Duodenal mucosa (tissue), 2 donors: ENCODE measurements around the gene MIB2.

Experiments used
- H3K27ac ChIP-seq: one replicate; pipeline ENCODE4 v1.7.0; 2013; ENCODE audit warnings: low read depth, low read length
- H3K27me3 ChIP-seq, 2 donors: one replicate each; pipeline ENCODE4 v1.7.0; 2013; ENCODE audit warnings: low read length in 2 of 2, control low read depth in 1 of 2; ENCODE audit not compliant: insufficient read depth in 2 of 2, control insufficient read depth in 1 of 2
- H3K36me3 ChIP-seq, 2 donors: one replicate each; pipeline ENCODE4 v1.7.0; 2013; ENCODE audit warnings: low read length in 2 of 2, control low read depth in 1 of 2; ENCODE audit not compliant: insufficient read depth in 2 of 2, control insufficient read depth in 1 of 2
- H3K4me1 ChIP-seq, 2 donors: one replicate each; pipeline ENCODE4 v1.7.0; 2013; ENCODE audit warnings: low read length in 2 of 2, control low read depth in 1 of 2; ENCODE audit not compliant: insufficient read depth in 2 of 2, control insufficient read depth in 1 of 2
- H3K4me3 ChIP-seq, 2 donors: one replicate each; pipeline ENCODE4 v1.7.0; 2013; ENCODE audit warnings: low read length in 2 of 2, low read depth in 1 of 2
- H3K9ac ChIP-seq, 2 donors: one replicate each; pipeline ENCODE4 v1.7.0; 2013; ENCODE audit warnings: low read length in 2 of 2, low read depth in 1 of 2
- H3K9me3 ChIP-seq, 2 donors: one replicate each; pipeline ENCODE4 v1.7.0; 2013; ENCODE audit warnings: low read length in 2 of 2, control low read depth in 1 of 2; ENCODE audit not compliant: control insufficient read depth in 1 of 2

Gene MIB2

GRCh38 chr1:1614204-1614953, 921 bp upstream of the MIB2 start:
- Histone ChIP-seq H3K4me1 (peaks cover 19 to 28% of the 10 kb centered on the region in 2 donors), H3K27ac (no peak overlapping the region), H3K4me3 (peak overlapping the region; percentile 84 to 91), H3K9ac (peak overlapping the region; percentile 29 to 94), H3K27me3 (no peaks in the 10 kb centered on the region), H3K36me3 (peaks cover 0 to 8% of the 10 kb centered on the region in 2 donors), H3K9me3 (no peaks in the 10 kb centered on the region)

GRCh38 chr1:1614954-1615255, 395 bp upstream of the MIB2 start:
- peak overlapping the region; percentile 13 to 94 for H3K9ac ChIP-seq
- H3K9me3 ChIP-seq = no peaks in the 10 kb centered on the region
- H3K27me3 ChIP-seq = no peaks in the 10 kb centered on the region
- H3K27ac ChIP-seq = peak overlapping the region; percentile 44
- H3K4me3 ChIP-seq = peak overlapping the region; percentile 84 to 91
- peaks cover 0 to 8% of the 10 kb centered on the region in 2 donors for H3K36me3 ChIP-seq
- peaks cover 19 to 28% of the 10 kb centered on the region in 2 donors for H3K4me1 ChIP-seq

GRCh38 chr1:1616045-1616790, 918 bp downstream of the MIB2 start:
- peaks cover 0 to 8% of the 10 kb centered on the region in 2 donors for H3K36me3 ChIP-seq
- H3K27ac ChIP-seq = peak overlapping the region; percentile 69
- no peaks in the 10 kb centered on the region for H3K9me3 ChIP-seq
- peaks cover 19 to 28% of the 10 kb centered on the region in 2 donors for H3K4me1 ChIP-seq
- peak overlapping the region; percentile 48 to 94 for H3K9ac ChIP-seq
- H3K27me3 ChIP-seq = no peaks in the 10 kb centered on the region
- peak overlapping the region; percentile 84 to 91 for H3K4me3 ChIP-seq

GRCh38 chr1:1616838-1617237, 1.5 kb downstream of the MIB2 start:
- H3K27ac ChIP-seq = no peak overlapping the region
- H3K9me3 ChIP-seq = no peaks in the 10 kb centered on the region
- H3K36me3 ChIP-seq = peaks cover 0 to 8% of the 10 kb centered on the region in 2 donors
- H3K4me3 ChIP-seq = peak overlapping the region; percentile 84 to 91
- no peaks in the 10 kb centered on the region for H3K27me3 ChIP-seq
- H3K9ac ChIP-seq = peak overlapping the region; percentile 48 to 94
- H3K4me1 ChIP-seq = peaks cover 19 to 28% of the 10 kb centered on the region in 2 donors

GRCh38 chr1:1617516-1617915, 2.2 kb downstream of the MIB2 start:
- Histone ChIP-seq H3K27ac (no peak overlapping the region), H3K9ac (no peak overlapping the region), H3K9me3 (no peaks in the 10 kb centered on the region), H3K27me3 (no peaks in the 10 kb centered on the region), H3K4me1 (peaks cover 19 to 28% of the 10 kb centered on the region in 2 donors), H3K4me3 (no peak overlapping the region), H3K36me3 (peaks cover 0 to 8% of the 10 kb centered on the region in 2 donors)

GRCh38 chr1:1617925-1618324, 2.6 kb downstream of the MIB2 start:
- H3K9me3 ChIP-seq = no peaks in the 10 kb centered on the region
- peaks cover 19 to 28% of the 10 kb centered on the region in 2 donors for H3K4me1 ChIP-seq
- no peak overlapping the region for H3K9ac ChIP-seq
- H3K4me3 ChIP-seq = no peak overlapping the region
- no peak overlapping the region for H3K27ac ChIP-seq
- H3K27me3 ChIP-seq = no peaks in the 10 kb centered on the region
- H3K36me3 ChIP-seq = peaks cover 0 to 8% of the 10 kb centered on the region in 2 donors

GRCh38 chr1:1618396-1619068, 3.2 kb downstream of the MIB2 start:
- Histone ChIP-seq H3K36me3 (peaks cover 0 to 8% of the 10 kb centered on the region in 2 donors), H3K27ac (no peak overlapping the region), H3K4me1 (peaks cover 19 to 25% of the 10 kb centered on the region in 2 donors), H3K9ac (no peak overlapping the region), H3K4me3 (no peak overlapping the region), H3K27me3 (no peaks in the 10 kb centered on the region), H3K9me3 (no peaks in the 10 kb centered on the region)

GRCh38 chr1:1619917-1620361, 4.6 kb downstream of the MIB2 start:
- Histone ChIP-seq H3K36me3 (peaks cover 0 to 12% of the 10 kb centered on the region in 2 donors), H3K4me1 (peaks cover 9 to 13% of the 10 kb centered on the region in 2 donors), H3K4me3 (no peak overlapping the region), H3K9me3 (no peaks in the 10 kb centered on the region), H3K27me3 (no peaks in the 10 kb centered on the region), H3K9ac (no peak overlapping the region), H3K27ac (no peak overlapping the region)

- no peak overlapping the region for H3K4me3 ChIP-seq
- peaks cover 0 to 12% of the 10 kb centered on the region in 2 donors for H3K36me3 ChIP-seq
- no peaks in the 10 kb centered on the region for H3K9me3 ChIP-seq
- H3K27me3 ChIP-seq = no peaks in the 10 kb centered on the region
- H3K4me1 ChIP-seq = peaks cover 9 to 13% of the 10 kb centered on the region in 2 donors
- H3K9ac ChIP-seq = no peak overlapping the region
- H3K27ac ChIP-seq = no peak overlapping the region
Measured at GRCh38 chr1:1620433-1621139, 5.3 kb downstream of the MIB2 start.
